ENCODE results near the gene PHACTR3. TPM values are rescaled to one million over a fixed set of nuclear protein-coding genes. Genes with fewer than 3 reads are reported as not detected.

Gene PHACTR3
- total RNA-seq, 1 donor from 2014 or later: 2.1 TPM

- H3K9me3 Mint-ChIP-seq: peaks cover 4% of the 10 kb centered on the region
- no peaks in the 10 kb centered on the region for H3K36me3 Mint-ChIP-seq
- peaks cover 27% of the 10 kb centered on the region for H3K27me3 Mint-ChIP-seq
- no peak for TF ChIP-seq CTCF (conservative IDR thresholded peaks at IDR 0.05)
- no peak for DNase-seq (ENCODE audit: extremely low spot score, unreplicated experiment)
- H3K27ac Mint-ChIP-seq: no peak overlapping the region
- H3K4me3 Mint-ChIP-seq: no peak overlapping the region
- no peaks in the 10 kb centered on the region for H3K4me1 Mint-ChIP-seq (ENCODE audit: unreplicated experiment)
These were observed 104.0 kb downstream of the PHACTR3 start for GRCh38 chr20:59708326-59708725.

- no peak for TF ChIP-seq CTCF (conservative IDR thresholded peaks at IDR 0.05)
- Mint-ChIP-seq H3K27me3 (peaks cover 18% of the 10 kb centered on the region), H3K27ac (no peak overlapping the region), H3K4me1 (ENCODE audit: unreplicated experiment) (no peaks in the 10 kb centered on the region), H3K9me3 (peaks cover 4% of the 10 kb centered on the region), H3K4me3 (no peak overlapping the region), H3K36me3 (no peaks in the 10 kb centered on the region)
- no peak for DNase-seq (ENCODE audit: extremely low spot score, unreplicated experiment)
These were observed 105.3 kb downstream of the PHACTR3 start for GRCh38 chr20:59709636-59710035.

- Mint-ChIP-seq H3K27ac (no peak overlapping the region), H3K36me3 (no peaks in the 10 kb centered on the region), H3K4me1 (ENCODE audit: unreplicated experiment) (no peaks in the 10 kb centered on the region), H3K9me3 (no peaks in the 10 kb centered on the region), H3K4me3 (no peak overlapping the region), H3K27me3 (peaks cover 37% of the 10 kb centered on the region)
- no peak for TF ChIP-seq CTCF (conservative IDR thresholded peaks at IDR 0.05)
- peak; percentile 18 for DNase-seq (ENCODE audit: extremely low spot score, unreplicated experiment)
These were observed 113.7 kb downstream of the PHACTR3 start for GRCh38 chr20:59718071-59718470.

GRCh38 chr20:59718751-59719150 lies 114.4 kb downstream of the PHACTR3 start:
- no peak for DNase-seq (ENCODE audit: extremely low spot score, unreplicated experiment)
- no peaks in the 10 kb centered on the region for H3K9me3 Mint-ChIP-seq
- no peak overlapping the region for H3K27ac Mint-ChIP-seq
- TF ChIP-seq CTCF (conservative IDR thresholded peaks at IDR 0.05): no peak
- H3K36me3 Mint-ChIP-seq: no peaks in the 10 kb centered on the region
- H3K27me3 Mint-ChIP-seq: peaks cover 43% of the 10 kb centered on the region
- no peak overlapping the region for H3K4me3 Mint-ChIP-seq
- no peaks in the 10 kb centered on the region for H3K4me1 Mint-ChIP-seq (ENCODE audit: unreplicated experiment)

- peaks cover 50% of the 10 kb centered on the region for H3K27me3 Mint-ChIP-seq
- no peaks in the 10 kb centered on the region for H3K36me3 Mint-ChIP-seq
- no peak overlapping the region for H3K27ac Mint-ChIP-seq
- no peaks in the 10 kb centered on the region for H3K9me3 Mint-ChIP-seq
- peak; percentile 25 for DNase-seq (ENCODE audit: extremely low spot score, unreplicated experiment)
- no peak for TF ChIP-seq CTCF (conservative IDR thresholded peaks at IDR 0.05)
- H3K4me3 Mint-ChIP-seq: no peak overlapping the region
- H3K4me1 Mint-ChIP-seq (ENCODE audit: unreplicated experiment): no peaks in the 10 kb centered on the region
These were observed 115.7 kb downstream of the PHACTR3 start for GRCh38 chr20:59720013-59720412.

- no peaks in the 10 kb centered on the region for H3K4me1 Mint-ChIP-seq (ENCODE audit: unreplicated experiment)
- H3K36me3 Mint-ChIP-seq: no peaks in the 10 kb centered on the region
- H3K9me3 Mint-ChIP-seq: no peaks in the 10 kb centered on the region
- H3K4me3 Mint-ChIP-seq: no peak overlapping the region
- H3K27me3 Mint-ChIP-seq: peaks cover 54% of the 10 kb centered on the region
- H3K27ac Mint-ChIP-seq: no peak overlapping the region
- peak; percentile 57 for DNase-seq (ENCODE audit: extremely low spot score, unreplicated experiment)
- TF ChIP-seq CTCF (conservative IDR thresholded peaks at IDR 0.05): no peak
These were observed 117.0 kb downstream of the PHACTR3 start for GRCh38 chr20:59721386-59721785.
